OCI-LY7 (cell line): ENCODE data around the gene EMC8.

Source experiments
- EZH2phosphoT487 ChIP-seq: fragments of 200-600 bp; sonication (generic); IDR thresholded peaks from 2 replicates; pipeline ENCODE4 v1.6.1; 2018; ENCODE audit warnings: low read depth, borderline replicate concordance, mild to moderate bottlenecking, mixed run types, antibody characterized with exemption, low read length, moderate library complexity, mixed read lengths
- TF ChIP-seq, protein P1 (sequence below): fragments of 200-600 bp; sonication (generic); conservative IDR thresholded peaks from 2 replicates; pipeline ENCODE4 v1.5.1; 2014; ENCODE audit warnings: mild to moderate bottlenecking, antibody characterized with exemption, low read length, moderate library complexity, mixed read lengths

DNA sequence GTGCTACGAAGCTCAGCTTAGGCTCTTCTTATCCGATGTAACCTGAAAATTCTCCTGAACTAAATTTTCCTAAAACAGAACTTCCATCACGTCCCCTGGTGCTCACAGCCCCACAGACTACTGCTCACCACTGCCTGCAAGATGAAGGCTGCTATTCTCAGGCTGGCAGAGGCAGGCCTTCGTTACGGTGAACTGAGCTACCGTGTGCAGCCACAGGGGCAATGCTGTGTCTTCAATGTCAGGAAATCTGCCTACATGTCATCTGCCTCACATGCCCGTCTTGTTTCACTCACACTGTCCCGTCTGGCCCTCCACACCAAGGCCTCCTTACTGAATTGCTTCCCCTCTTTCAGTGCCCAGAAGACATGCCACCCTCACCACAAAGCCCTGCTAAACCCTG is 15.9 kb downstream of the EMC8 start:
- TF ChIP-seq, protein P1, sequence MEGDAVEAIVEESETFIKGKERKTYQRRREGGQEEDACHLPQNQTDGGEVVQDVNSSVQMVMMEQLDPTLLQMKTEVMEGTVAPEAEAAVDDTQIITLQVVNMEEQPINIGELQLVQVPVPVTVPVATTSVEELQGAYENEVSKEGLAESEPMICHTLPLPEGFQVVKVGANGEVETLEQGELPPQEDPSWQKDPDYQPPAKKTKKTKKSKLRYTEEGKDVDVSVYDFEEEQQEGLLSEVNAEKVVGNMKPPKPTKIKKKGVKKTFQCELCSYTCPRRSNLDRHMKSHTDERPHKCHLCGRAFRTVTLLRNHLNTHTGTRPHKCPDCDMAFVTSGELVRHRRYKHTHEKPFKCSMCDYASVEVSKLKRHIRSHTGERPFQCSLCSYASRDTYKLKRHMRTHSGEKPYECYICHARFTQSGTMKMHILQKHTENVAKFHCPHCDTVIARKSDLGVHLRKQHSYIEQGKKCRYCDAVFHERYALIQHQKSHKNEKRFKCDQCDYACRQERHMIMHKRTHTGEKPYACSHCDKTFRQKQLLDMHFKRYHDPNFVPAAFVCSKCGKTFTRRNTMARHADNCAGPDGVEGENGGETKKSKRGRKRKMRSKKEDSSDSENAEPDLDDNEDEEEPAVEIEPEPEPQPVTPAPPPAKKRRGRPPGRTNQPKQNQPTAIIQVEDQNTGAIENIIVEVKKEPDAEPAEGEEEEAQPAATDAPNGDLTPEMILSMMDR = no peak
- TF ChIP-seq EZH2phosphoT487 = no peak
